Sigmoid colon (tissue), 7 donors: Measurements from ENCODE around the gene TRUB2. TPM values are rescaled to one million over a fixed set of nuclear protein-coding genes. Genes with fewer than 3 reads are reported as not detected.

Experiments used
- DNase-seq: peaks from one replicate; pipeline ENCODE4 v3.0.0-alpha.2; 2019
- H3K27ac ChIP-seq, 4 donors: fragments of 200-600 bp; sonication (generic); one replicate each; pipeline ENCODE4 v1.5.1; 2016 to 2019; ENCODE audit warnings: mild to moderate bottlenecking in 1 of 4
- H3K27me3 ChIP-seq, 3 donors: fragments of 200-600 bp; sonication (generic); one replicate each; pipeline ENCODE4 v1.5.1; 2019; ENCODE audit warnings: mild to moderate bottlenecking in 1 of 3
- H3K36me3 ChIP-seq, 4 donors: fragments of 200-600 bp; sonication (generic); one replicate each; pipeline ENCODE4 v1.5.1; 2016 to 2019
- H3K4me1 ChIP-seq, 4 donors: fragments of 200-600 bp; sonication (generic); one replicate each; pipeline ENCODE4 v1.5.1; 2017 to 2019
- H3K4me3 ChIP-seq, 4 donors: fragments of 200-600 bp; sonication (generic); one replicate each; pipeline ENCODE4 v1.5.1; 2017 to 2019; ENCODE audit warnings: mild to moderate bottlenecking in 2 of 4, moderate library complexity in 1 of 4
- H3K9me3 ChIP-seq, 4 donors: fragments of 200-600 bp in 3 of 4; sonication (generic) in 3 of 4; one replicate each; pipeline versions ENCODE4 v1.5.1 to v1.6.1; 2013 to 2019
- EP300 ChIP-seq, 4 donors: sonication (generic); formaldehyde crosslinking; IDR thresholded peaks; one replicate each; pipeline ENCODE4 v1.6.1; 2017; ENCODE audit warnings: antibody characterized with exemption in 4 of 4
- POLR2A ChIP-seq, 2 donors: fragments of 450-650 bp; IDR thresholded peaks; one replicate each; pipeline ENCODE4 v1.6.1; 2016; ENCODE audit warnings: antibody characterized with exemption in 2 of 2, mild to moderate bottlenecking in 2 of 2, moderate library complexity in 2 of 2
- POLR2AphosphoS5 ChIP-seq, 4 donors: sonication (generic); formaldehyde crosslinking; IDR thresholded peaks; one replicate each; pipeline ENCODE4 v1.6.1; 2017; ENCODE audit warnings: antibody characterized with exemption in 4 of 4
- WGBS, 2 donors: extraction: QIAGEN DNeasy Blood & Tissue Kit; methylation state at CpG; one replicate each; pipeline ENCODE4 v1.1.7; 2013; 5-methylcytosine and 5-hydroxymethylcytosine counted together
- intact Hi-C: fragments of 100-400 bp; cut with DNase I; formaldehyde crosslinking; loops from one replicate; pipeline ENCODE4 v1.15.1; 2023
- polyA plus RNA-seq, 3 donors: library from polyadenylated mRNA; stranded (reverse); fragments of 200-250 nt; gene quantifications; one replicate each; pipeline ENCODE4 v1.2.3, GENCODE V29; 2013
- total RNA-seq, 4 donors: library from RNA; depleted of rRNA; stranded (reverse); fragments of >200 nt; gene quantifications; one replicate each; pipeline ENCODE4 v1.1.0, GENCODE V29; 2016
- TF ChIP-seq, protein P1 (sequence below), 4 experiments: fragments of 450-650 bp in 3 of 4; fragments of 200-600 bp in 1 of 4; IDR thresholded peaks; one replicate each; pipeline ENCODE4 v1.5.1; 2016 to 2019; ENCODE audit warnings: antibody characterized with exemption in 4 of 4, mild to moderate bottlenecking in 3 of 4, moderate library complexity in 2 of 4
- donor health status: healthy with polysubstance abuse.
- donor health status: Bipolar disorder and iron deficiency.
- donor health status: healthy.

Gene TRUB2
- total and polyA plus RNA-seq, 7 donors, result 7.6 to 20.8 (median 14.1) TPM

DNA sequence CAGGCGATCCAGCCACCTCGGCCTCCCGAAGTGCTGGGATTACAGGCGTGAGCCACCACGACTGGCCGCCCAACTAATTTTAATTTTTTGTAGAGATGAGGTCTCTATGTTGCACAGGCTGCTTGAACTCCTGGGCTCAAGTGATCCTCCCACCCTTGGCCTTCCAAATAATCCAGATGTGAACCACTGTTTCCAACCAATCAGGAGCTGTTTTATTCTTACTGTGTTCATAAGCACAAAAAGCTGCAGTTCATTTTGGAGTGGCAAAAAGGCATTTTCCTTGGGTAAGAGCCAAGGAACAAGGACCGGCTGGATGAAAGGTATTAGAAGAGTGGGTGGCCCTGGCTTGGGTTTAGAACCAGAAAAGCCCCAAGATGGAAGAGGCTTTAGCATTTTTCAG is 12.9 kb upstream of the TRUB2 start:
- no peaks in the 10 kb centered on the region for H3K27me3 ChIP-seq
- 89 to 90% methylated on average over 7 of the region's 7 CpGs for WGBS, 2 donors
- no peak for DNase-seq
- H3K27ac ChIP-seq, result no peak overlapping the region
- TF ChIP-seq POLR2AphosphoS5 (IDR thresholded peaks at IDR 0.05), result no peak
- no peak for TF ChIP-seq EP300 (IDR thresholded peaks at IDR 0.05)
- TF ChIP-seq POLR2A (IDR thresholded peaks at IDR 0.05), result no peak
- TF ChIP-seq, protein P1, sequence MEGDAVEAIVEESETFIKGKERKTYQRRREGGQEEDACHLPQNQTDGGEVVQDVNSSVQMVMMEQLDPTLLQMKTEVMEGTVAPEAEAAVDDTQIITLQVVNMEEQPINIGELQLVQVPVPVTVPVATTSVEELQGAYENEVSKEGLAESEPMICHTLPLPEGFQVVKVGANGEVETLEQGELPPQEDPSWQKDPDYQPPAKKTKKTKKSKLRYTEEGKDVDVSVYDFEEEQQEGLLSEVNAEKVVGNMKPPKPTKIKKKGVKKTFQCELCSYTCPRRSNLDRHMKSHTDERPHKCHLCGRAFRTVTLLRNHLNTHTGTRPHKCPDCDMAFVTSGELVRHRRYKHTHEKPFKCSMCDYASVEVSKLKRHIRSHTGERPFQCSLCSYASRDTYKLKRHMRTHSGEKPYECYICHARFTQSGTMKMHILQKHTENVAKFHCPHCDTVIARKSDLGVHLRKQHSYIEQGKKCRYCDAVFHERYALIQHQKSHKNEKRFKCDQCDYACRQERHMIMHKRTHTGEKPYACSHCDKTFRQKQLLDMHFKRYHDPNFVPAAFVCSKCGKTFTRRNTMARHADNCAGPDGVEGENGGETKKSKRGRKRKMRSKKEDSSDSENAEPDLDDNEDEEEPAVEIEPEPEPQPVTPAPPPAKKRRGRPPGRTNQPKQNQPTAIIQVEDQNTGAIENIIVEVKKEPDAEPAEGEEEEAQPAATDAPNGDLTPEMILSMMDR (IDR thresholded peaks at IDR 0.05), result no peak
- no peaks in the 10 kb centered on the region for H3K9me3 ChIP-seq
- H3K4me1 ChIP-seq, result peaks cover 0 to 5% (median 2%) of the 10 kb centered on the region in 4 donors
- intact Hi-C loops, result no loop called here
- H3K36me3 ChIP-seq, result peaks cover 0 to 27% (median 3%) of the 10 kb centered on the region in 4 donors
- H3K4me3 ChIP-seq, result no peak overlapping the region

DNA sequence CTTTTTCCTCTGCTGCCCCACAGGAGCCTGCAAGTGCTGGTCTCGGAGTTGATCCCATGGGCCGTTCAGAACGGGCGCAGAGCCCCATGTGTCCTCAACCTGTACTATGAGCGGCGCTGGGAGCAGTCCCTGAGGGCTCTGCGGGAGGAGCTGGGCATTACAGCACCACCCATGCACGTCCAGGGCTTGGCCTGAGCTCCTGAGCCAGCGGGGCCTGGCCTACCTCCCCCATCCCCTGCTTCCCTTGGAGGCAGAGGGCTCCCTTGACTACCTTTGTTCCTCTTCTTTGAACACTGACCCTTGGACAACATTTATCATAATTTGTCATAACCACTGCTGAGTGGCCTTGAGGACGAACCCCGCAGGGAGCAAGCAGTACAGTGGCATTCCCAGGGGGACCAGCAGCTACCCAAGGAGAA is 11.2 kb upstream of the TRUB2 start:
- H3K36me3 ChIP-seq, result peaks cover 0 to 40% (median 3%) of the 10 kb centered on the region in 4 donors
- 88 to 89% methylated on average over 11 of the region's 11 CpGs for WGBS, 2 donors
- TF ChIP-seq EP300 (IDR thresholded peaks at IDR 0.05), result no peak
- no peak for TF ChIP-seq POLR2AphosphoS5 (IDR thresholded peaks at IDR 0.05)
- TF ChIP-seq POLR2A (IDR thresholded peaks at IDR 0.05), result no peak

DNA sequence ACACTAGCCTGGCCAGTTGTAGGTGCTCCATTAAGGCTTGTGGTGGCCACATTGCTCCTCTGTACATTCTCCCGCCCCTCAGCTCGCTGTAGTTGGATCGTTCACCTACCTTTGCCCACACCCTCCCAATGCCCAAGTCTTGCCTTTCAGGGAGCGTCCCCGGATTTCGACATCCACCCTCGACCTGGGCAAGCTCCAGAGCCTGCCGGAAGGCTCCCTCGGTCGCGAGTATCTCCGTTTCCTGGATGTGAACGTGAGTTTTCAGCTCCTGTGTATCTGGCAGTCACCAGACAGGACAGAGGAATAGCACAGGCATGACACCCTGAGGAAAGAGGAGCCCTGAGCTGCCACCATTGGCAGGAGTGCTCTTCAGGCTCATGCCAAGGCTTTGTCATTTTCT is 3.4 kb upstream of the TRUB2 start:
- H3K4me1 ChIP-seq, result peaks cover 0 to 27% (median 25%) of the 10 kb centered on the region in 4 donors
- H3K36me3 ChIP-seq, result peaks cover 8 to 55% (median 20%) of the 10 kb centered on the region in 4 donors
- no peak overlapping the region for H3K4me3 ChIP-seq
- no peaks in the 10 kb centered on the region for H3K9me3 ChIP-seq
- H3K27ac ChIP-seq, result no peak overlapping the region
- H3K27me3 ChIP-seq, result no peaks in the 10 kb centered on the region
- intact Hi-C loops, result no loop called here
- 90% methylated on average over 13 of the region's 13 CpGs for WGBS, 2 donors
- DNase-seq, result no peak
- TF ChIP-seq POLR2A (IDR thresholded peaks at IDR 0.05) (no peak), POLR2AphosphoS5 (IDR thresholded peaks at IDR 0.05) (no peak), EP300 (IDR thresholded peaks at IDR 0.05) (no peak)
- TF ChIP-seq, protein P1 (IDR thresholded peaks at IDR 0.05), result no peak

More for the DNA sequence above, 11.2 kb upstream of the TRUB2 start:
- H3K9me3 ChIP-seq, result no peaks in the 10 kb centered on the region
- intact Hi-C loops, result no loop called here
- no peaks in the 10 kb centered on the region for H3K4me1 ChIP-seq
- DNase-seq, result no peak
- no peaks in the 10 kb centered on the region for H3K27me3 ChIP-seq
- H3K4me3 ChIP-seq, result no peak overlapping the region
- H3K27ac ChIP-seq, result no peak overlapping the region

DNA sequence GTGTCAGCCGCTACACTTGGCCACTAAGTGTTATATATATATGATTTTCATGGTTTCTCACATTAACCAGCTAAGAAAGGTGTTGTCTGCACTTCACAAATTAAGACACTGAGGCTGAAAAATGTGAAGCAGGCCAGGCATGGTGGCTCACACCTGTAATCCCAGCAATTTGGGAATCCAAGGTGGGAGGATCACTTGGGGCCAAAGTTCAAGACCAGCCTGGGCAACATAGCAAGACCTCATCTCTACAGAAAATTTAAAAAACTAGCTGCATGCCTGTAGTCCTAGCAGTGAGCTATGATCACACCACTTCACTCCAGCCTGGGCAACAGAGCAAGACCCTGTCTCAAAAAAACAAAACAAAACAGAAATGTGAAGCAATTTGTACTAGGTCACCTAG is 2.2 kb upstream of the TRUB2 start:
- no peak for DNase-seq
- intact Hi-C loops, result loop anchor here (5.0 kb wide), 1 partner anchor 47 kb away; the partner anchor contains the start of genes GOLGA2 and SWI5
- H3K4me1 ChIP-seq, result peaks cover 0 to 27% (median 25%) of the 10 kb centered on the region in 4 donors
- TF ChIP-seq EP300 (IDR thresholded peaks at IDR 0.05) (no peak), POLR2A (IDR thresholded peaks at IDR 0.05) (no peak), POLR2AphosphoS5 (IDR thresholded peaks at IDR 0.05) (no peak)
- TF ChIP-seq, protein P1 (IDR thresholded peaks at IDR 0.05), result no peak
- H3K4me3 ChIP-seq, result no peak overlapping the region
- WGBS, 2 donors, result 96 to 97% methylated on average over 1 of the region's 1 CpG
- no peak overlapping the region for H3K27ac ChIP-seq
- H3K27me3 ChIP-seq, result no peaks in the 10 kb centered on the region
- H3K36me3 ChIP-seq, result peaks cover 8 to 50% (median 20%) of the 10 kb centered on the region in 4 donors
- no peaks in the 10 kb centered on the region for H3K9me3 ChIP-seq

DNA sequence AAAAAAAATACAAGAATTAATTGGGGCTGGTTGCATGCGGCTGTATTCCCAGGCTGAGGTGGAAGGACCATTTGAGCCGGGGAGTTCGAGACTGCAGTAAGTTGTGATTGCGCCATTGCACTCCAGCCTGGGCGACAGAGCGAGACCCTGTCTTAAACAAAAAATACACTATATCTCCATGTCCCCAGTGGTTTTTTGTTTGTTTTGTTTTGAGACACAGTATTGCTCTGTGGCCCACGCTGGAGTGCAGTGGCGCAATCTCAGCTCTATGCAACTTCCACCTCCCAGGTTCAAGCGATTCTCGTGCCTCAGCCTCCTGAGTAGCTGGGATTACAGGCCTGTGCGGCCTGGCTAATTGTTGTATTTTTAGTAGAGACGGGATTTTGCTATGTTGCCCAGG is 1.5 kb upstream of the TRUB2 start:
- no peak for DNase-seq
- peaks cover 0 to 27% (median 25%) of the 10 kb centered on the region in 4 donors for H3K4me1 ChIP-seq
- H3K9me3 ChIP-seq, result no peaks in the 10 kb centered on the region
- no peaks in the 10 kb centered on the region for H3K27me3 ChIP-seq
- WGBS, 2 donors, result 84 to 86% methylated on average over 12 of the region's 12 CpGs
- intact Hi-C loops, result loop anchor here (2.0 to 5.0 kb wide), 2 partner anchors 17 to 46 kb away; partner anchors contain the start of genes GOLGA2, SLC27A4 and SWI5
- TF ChIP-seq POLR2AphosphoS5 (IDR thresholded peaks at IDR 0.05) (no peak), EP300 (IDR thresholded peaks at IDR 0.05) (no peak)
- H3K27ac ChIP-seq, result peak overlapping the region in 1 of 4 donors; percentile 85
- peak overlapping the region in 3 of 4 donors; percentile 81 to 97 (median 92) for H3K4me3 ChIP-seq
- H3K36me3 ChIP-seq, result peaks cover 8 to 44% (median 20%) of the 10 kb centered on the region in 4 donors
